ENCODE data around the gene PRPF6. TPM values are rescaled to one million over a fixed set of nuclear protein-coding genes. Genes with fewer than 3 reads are reported as not detected.

Gene PRPF6
- total RNA-seq, 2 experiments from 2014 or later = 45.1 to 73.7 TPM

DNA sequence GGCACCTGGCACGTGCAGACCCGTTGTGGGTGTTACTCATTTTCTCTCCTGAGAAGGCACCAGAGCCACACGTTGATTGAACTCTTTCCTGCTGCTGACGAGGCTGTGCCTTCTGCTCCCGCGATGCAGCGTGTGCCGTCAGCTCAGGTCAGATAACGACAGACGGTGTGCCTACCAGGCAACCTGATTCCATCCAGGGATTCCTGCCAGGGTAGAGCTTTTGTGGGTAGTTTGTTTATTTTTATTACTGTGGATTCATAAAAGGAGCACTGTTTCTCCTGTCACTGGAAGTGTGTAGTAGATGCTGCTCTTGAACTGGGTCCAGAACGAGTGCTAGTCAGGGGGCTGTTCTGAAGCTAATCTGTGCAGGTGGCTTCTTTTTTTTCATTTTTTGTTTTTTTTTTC lies 20.7 kb downstream of the PRPF6 start:
- Histone ChIP-seq H3K27ac (ENCODE audit: low read depth, low read length, poor library complexity, severe bottlenecking) (no peak overlapping the region), H3K79me2 (ENCODE audit: insufficient read depth, low read depth, low read length) (no peaks in the 10 kb centered on the region), H2AFZ (ENCODE audit: low read length) (no peak overlapping the region), H3K4me1 (ENCODE audit: insufficient read depth, low read length, poor library complexity, severe bottlenecking) (no peaks in the 10 kb centered on the region), H3K9me2 (ENCODE audit: insufficient read depth, low read length) (no peaks in the 10 kb centered on the region), H4K20me1 (ENCODE audit: insufficient read depth, low read length) (no peaks in the 10 kb centered on the region), H3K4me3 (ENCODE audit: low read depth, low read length, poor library complexity, severe bottlenecking) (no peak overlapping the region), H3K36me3 (ENCODE audit: insufficient read depth, low read length) (peaks cover 84% of the 10 kb centered on the region), H3K4me2 (ENCODE audit: low read length) (no peak overlapping the region), H3K9me3 (ENCODE audit: low read length) (no peaks in the 10 kb centered on the region)
- intact Hi-C loops (cut with micrococcal nuclease; ENCODE audit: unreplicated experiment) = no loop called here
- ChIA-PET POLR2A (no interaction called here), CTCF (ENCODE audit: unreplicated experiment) (no interaction called here)
- no peak for DNase-seq (ENCODE audit: low spot score)
- BruUV-seq (replicated peaks) = no TSS peak
- no peak for TF ChIP-seq EZH2phosphoT487 (IDR thresholded peaks at IDR 0.05; ENCODE audit: borderline replicate concordance, low read depth, low read length)
- TF ChIP-seq, protein P1, sequence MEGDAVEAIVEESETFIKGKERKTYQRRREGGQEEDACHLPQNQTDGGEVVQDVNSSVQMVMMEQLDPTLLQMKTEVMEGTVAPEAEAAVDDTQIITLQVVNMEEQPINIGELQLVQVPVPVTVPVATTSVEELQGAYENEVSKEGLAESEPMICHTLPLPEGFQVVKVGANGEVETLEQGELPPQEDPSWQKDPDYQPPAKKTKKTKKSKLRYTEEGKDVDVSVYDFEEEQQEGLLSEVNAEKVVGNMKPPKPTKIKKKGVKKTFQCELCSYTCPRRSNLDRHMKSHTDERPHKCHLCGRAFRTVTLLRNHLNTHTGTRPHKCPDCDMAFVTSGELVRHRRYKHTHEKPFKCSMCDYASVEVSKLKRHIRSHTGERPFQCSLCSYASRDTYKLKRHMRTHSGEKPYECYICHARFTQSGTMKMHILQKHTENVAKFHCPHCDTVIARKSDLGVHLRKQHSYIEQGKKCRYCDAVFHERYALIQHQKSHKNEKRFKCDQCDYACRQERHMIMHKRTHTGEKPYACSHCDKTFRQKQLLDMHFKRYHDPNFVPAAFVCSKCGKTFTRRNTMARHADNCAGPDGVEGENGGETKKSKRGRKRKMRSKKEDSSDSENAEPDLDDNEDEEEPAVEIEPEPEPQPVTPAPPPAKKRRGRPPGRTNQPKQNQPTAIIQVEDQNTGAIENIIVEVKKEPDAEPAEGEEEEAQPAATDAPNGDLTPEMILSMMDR (conservative IDR thresholded peaks at IDR 0.05; ENCODE audit: low read length) = no peak

DNA sequence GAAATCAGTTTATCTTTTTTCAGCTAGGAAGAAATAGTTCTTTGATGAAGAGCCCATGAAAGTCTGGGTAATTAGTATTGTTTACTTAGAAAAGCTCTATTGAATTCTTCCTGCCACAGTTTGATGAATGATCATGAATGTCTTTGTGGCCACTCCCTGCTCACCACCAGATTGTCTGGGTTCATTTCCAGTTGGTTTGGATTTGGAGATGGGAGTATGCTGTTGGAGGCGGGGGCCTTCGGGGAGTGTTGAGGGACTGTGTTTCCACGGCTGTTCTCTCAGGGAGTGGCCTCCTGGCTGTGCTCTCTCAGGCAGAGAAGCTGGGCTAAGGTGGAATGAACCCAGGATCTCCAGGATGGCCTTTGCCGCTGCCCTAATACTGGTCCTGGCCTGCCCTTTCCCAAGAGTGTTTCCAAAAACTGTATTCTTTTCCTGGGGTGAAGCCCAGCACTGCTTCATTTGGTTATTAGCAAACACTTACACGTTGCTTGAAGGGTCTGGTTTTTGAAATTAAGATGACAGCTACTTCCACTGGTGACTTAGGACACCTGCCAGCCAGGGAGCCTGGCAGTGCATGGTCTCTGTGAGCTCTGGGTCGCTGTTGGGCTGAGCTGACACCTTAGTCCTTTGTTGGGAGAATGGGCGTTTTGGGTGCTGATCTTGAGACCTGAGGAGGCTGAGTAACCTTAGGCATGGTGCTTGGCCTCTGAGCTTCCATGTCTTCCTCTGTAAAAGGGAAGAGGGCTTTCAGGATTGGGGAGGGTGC lies 23.2 kb downstream of the PRPF6 start:
- no peak overlapping the region for H3K4me2 ChIP-seq (ENCODE audit: low read length)
- no peaks in the 10 kb centered on the region for H3K79me2 ChIP-seq (ENCODE audit: insufficient read depth, low read depth, low read length)
- CTCF ChIA-PET (ENCODE audit: unreplicated experiment) = no interaction called here
- no peak overlapping the region for H3K27ac ChIP-seq (ENCODE audit: low read depth, low read length, poor library complexity, severe bottlenecking)
- no peak overlapping the region for H2AFZ ChIP-seq (ENCODE audit: low read length)
- no peak for DNase-seq (ENCODE audit: low spot score)
- no peak overlapping the region for H3K4me3 ChIP-seq (ENCODE audit: low read depth, low read length, poor library complexity, severe bottlenecking)
- TSS peak; percentile 38 for BruUV-seq (replicated peaks)
- POLR2A ChIA-PET = no interaction called here
- H4K20me1 ChIP-seq (ENCODE audit: insufficient read depth, low read length) = no peaks in the 10 kb centered on the region
- peaks cover 13% of the 10 kb centered on the region; the same call in 1 of the 2 replicates for H3K9me3 ChIP-seq (ENCODE audit: low read length)
- H3K9me2 ChIP-seq (ENCODE audit: insufficient read depth, low read length) = no peaks in the 10 kb centered on the region
- TF ChIP-seq, protein P1 (conservative IDR thresholded peaks at IDR 0.05; ENCODE audit: low read length) = no peak
- no peak for TF ChIP-seq EZH2phosphoT487 (IDR thresholded peaks at IDR 0.05; ENCODE audit: borderline replicate concordance, low read depth, low read length)
- H3K4me1 ChIP-seq (ENCODE audit: insufficient read depth, low read length, poor library complexity, severe bottlenecking) = no peaks in the 10 kb centered on the region
- peaks cover 88% of the 10 kb centered on the region for H3K36me3 ChIP-seq (ENCODE audit: insufficient read depth, low read length)
- intact Hi-C loops (cut with micrococcal nuclease; ENCODE audit: unreplicated experiment) = no loop called here

DNA sequence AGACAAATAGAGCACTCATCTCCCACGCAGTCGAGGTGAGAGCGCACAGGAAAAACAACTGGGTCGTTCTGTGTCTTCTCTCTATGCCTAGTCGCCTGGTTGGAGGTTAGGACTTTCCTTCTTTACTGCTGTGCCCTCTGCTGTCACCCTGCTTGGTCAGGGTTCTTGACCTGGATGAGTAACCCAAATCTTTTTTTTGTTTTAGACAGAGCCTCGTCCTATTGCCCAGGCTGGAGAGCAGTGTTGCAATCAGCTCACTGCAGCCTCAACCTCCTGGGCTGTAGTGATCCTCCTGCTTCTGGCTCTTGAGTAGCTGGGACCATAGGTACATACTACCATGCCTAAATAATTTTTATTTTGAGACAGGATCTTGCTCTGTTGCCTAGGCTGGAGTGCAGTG lies 24.5 kb downstream of the PRPF6 start:
- no peaks in the 10 kb centered on the region for H3K4me1 ChIP-seq (ENCODE audit: insufficient read depth, low read length, poor library complexity, severe bottlenecking)
- no peak overlapping the region for H3K4me3 ChIP-seq (ENCODE audit: low read depth, low read length, poor library complexity, severe bottlenecking)
- no peaks in the 10 kb centered on the region for H3K9me2 ChIP-seq (ENCODE audit: insufficient read depth, low read length)
- peaks cover 13% of the 10 kb centered on the region; the same call in 1 of the 2 replicates for H3K9me3 ChIP-seq (ENCODE audit: low read length)
- BruUV-seq (replicated peaks) = no TSS peak
- no peak overlapping the region for H3K4me2 ChIP-seq (ENCODE audit: low read length)
- peaks cover 88% of the 10 kb centered on the region for H3K36me3 ChIP-seq (ENCODE audit: insufficient read depth, low read length)
- H3K27ac ChIP-seq (ENCODE audit: low read depth, low read length, poor library complexity, severe bottlenecking) = no peak overlapping the region
- POLR2A ChIA-PET = no interaction called here
- intact Hi-C loops (cut with micrococcal nuclease; ENCODE audit: unreplicated experiment) = no loop called here
- TF ChIP-seq EZH2phosphoT487 (IDR thresholded peaks at IDR 0.05; ENCODE audit: borderline replicate concordance, low read depth, low read length) = no peak
- TF ChIP-seq, protein P1 (conservative IDR thresholded peaks at IDR 0.05; ENCODE audit: low read length) = no peak
- no peak for DNase-seq (ENCODE audit: low spot score)
- H2AFZ ChIP-seq (ENCODE audit: low read length) = no peak overlapping the region
- H4K20me1 ChIP-seq (ENCODE audit: insufficient read depth, low read length) = no peaks in the 10 kb centered on the region
- H3K79me2 ChIP-seq (ENCODE audit: insufficient read depth, low read depth, low read length) = no peaks in the 10 kb centered on the region
- CTCF ChIA-PET (ENCODE audit: unreplicated experiment) = no interaction called here
